T follicular helper cell (primary cell): ENCODE measurements around the gene CFAP210.

ENCODE experiments used
- DNase-seq: peaks from one replicate; pipeline ENCODE4 v3.0.0-alpha.2; 2020; ENCODE audit warnings: low read depth

The CFAP210 gene

DNA sequence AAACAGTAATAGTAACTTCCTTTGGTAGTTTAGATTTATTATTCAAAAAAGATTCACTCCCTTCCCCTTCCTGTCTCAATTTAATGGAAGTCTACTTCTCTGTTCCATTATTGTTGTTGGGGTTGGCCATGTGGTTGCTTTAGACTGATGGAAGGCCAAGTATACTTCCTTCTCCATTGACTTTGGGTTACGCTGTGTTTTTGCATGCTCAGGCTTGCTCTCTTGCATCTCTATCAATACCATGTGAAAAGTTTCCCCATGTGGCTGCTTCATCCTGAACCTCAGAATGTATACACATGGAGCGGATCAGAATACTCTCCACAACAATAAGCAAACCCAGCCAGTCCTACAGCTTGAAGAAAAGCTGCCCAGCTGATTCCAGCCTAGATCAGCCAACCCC lies 20.3 kb downstream of the CFAP210 start:
- no peak for DNase-seq

DNA sequence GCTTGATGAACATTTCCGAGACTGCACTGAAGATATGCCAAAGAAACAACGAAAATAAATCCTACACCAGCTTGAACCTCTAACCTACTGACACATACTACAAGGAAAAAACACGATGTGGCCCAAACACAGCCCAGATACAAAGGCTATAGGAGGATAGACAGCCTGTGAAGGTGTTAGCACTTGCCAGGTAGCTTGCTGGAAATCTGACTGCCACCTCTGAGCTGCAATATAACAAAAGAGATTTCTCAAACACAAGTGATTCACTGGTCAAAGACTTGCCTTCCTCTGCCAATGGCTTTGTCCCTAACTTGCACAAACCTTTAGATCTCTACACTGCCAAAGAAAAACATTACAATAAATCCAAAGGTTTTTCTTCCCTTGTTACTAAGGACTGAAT lies 21.1 kb downstream of the CFAP210 start:
- no peak for DNase-seq

DNA sequence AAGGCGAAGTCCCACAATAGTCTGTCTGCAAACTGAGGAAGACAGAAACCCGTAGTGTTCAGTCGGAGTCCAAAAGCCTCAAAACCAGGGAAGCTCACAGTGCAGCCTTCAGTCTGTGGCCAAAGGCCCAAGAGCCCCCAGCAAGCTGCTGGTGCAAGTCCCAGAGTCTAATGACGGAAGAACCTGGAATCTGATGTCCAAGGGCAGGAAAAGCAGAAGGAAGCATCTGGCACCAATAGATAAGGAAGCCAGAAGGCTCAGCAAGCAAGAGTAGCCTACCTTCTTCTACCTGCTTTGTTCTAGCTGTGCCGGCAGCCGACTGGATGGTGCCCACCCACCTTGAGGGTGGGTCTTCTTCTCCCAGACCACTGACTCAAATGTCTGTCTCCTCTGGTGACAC lies 21.8 kb downstream of the CFAP210 start:
- no peak for DNase-seq

DNA sequence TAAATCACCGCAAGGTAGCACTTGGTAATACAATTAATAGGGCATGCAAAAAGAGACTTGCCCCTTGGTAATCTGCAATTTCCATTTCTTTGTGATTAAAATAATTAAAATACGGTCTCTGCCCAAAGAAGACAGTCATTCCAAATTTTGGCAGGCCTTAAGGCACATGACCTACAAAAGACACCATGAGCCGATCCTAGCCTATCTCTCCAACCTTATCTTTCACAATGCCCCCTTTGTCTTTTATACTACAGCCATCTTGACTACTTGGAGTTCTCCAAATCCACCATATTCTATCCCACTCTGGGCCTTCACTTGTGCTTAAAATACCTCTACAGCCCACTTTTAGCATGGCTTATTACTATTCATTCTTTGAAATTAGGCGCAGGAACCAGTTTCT lies 23.3 kb downstream of the CFAP210 start:
- no peak for DNase-seq

DNA sequence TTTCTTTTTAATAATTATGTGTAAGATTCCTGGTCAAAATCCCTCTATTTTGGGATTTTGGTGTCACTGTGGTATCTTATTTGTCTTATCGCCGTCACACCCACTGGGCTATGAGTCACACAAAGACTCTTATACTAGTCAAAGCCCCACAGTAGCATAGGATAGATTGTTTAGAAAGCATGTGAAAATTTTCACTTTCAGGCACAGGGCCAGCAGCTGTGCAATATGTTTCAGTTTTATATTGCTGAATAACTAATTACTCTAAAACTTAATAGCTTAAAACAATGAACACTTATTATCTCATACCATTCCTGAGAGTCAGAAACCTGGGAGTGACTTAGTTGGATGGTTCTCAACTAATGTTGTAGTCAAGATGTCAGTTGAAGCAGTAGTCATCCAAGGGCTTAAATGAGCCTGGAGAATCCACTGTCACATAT lies 24.0 kb downstream of the CFAP210 start:
- no peak for DNase-seq

DNA sequence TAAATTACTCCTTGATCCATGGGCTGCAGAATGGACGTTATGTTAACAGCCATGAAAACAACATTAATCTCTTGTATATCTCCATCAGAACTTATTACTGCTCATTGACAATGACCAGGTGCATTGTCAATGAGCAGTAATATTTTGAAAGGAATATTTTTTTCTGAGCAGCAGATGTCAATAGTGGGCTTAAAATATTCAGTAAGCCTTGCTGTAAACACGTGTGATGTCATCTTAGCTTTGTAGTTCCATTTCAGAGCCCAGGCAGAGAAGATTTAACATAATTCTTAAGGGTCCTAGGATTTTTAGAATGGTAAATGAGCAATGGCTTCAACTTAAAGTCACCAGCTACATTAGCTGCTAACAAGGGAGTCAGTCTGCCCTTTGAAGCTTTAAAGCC lies 26.6 kb downstream of the CFAP210 start:
- no peak for DNase-seq

DNA sequence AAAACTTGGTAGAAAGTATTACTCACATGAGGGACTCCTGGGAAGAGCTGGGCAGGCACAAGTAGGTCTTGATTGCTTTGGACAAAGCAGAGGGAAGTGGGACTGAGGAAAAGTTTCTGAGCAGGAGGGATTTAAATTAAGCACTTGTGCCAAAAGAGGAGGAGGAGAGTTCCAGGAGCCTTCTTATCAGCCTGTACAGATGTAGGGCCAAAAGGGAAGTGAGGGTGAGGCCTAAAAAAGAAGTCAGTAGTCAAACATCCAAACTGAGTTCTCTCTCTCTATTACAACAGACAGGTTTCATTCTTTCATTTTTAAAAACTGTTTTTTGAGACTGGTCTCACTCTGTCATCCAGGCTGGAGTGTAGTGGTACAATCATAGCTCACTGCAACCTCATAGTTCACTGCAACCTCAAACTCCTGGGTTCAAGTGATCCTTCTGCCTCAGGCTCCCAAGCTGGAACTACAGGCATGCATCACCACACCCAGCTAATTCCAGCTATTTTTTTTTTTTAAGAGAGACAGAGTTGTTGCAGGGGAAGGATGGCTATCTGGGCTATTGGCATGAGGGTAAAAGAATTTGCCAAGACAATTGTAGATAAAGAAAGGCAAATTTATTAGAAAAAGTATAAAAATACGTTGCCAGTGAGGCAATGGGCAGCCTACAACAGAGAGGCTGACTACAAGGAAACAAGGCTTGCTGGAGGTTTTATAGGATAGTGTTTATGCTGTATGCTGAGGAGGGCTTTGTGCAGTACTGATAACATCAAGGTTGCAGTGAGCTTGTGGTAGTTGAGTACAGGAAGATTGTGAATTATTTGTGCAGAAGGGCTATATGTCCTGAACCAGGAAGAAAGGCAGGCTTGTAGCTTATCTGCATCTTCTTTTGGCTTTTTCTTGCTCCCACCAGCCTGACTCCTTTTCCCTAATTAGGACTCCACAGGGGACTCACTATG lies 29.0 kb downstream of the CFAP210 start:
- DNase-seq = no peak

DNA sequence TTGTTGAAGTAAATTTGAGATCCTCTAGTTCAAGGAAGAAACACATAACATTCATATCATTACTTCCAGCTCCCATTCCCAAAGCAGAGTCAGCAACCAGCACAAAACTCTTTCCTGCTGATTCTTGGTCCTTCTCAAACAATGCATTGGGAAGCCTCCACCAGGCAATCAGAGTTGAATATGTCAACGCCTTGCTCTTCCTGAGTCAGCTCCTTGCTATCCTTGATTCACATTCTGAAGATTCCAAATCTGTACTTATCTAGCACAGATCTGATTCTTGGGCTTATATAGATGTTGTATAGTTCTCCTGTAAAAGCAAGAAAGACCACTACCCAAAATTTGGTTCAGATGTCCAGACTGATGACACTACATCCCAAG lies 29.6 kb downstream of the CFAP210 start:
- no peak for DNase-seq

DNA sequence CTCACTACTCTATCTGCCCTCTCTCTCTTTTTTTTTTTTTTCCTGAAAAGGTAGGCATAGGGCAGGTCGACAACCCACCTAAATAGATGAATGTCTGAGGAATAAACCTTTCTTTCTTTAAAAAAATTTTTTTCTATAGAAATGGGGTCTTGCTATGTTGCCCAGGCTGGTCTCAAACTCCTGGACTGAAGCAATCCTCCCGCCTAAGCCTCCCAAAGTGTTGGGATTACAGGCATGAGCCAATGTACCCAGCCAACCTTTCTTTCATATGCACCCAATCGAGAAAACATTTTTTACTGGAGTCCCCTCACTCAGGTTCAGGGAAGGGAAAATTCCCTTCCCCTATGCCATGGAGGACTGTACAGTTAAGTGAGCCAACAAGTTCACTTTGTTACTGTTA lies 31.0 kb downstream of the CFAP210 start:
- DNase-seq = no peak

DNA sequence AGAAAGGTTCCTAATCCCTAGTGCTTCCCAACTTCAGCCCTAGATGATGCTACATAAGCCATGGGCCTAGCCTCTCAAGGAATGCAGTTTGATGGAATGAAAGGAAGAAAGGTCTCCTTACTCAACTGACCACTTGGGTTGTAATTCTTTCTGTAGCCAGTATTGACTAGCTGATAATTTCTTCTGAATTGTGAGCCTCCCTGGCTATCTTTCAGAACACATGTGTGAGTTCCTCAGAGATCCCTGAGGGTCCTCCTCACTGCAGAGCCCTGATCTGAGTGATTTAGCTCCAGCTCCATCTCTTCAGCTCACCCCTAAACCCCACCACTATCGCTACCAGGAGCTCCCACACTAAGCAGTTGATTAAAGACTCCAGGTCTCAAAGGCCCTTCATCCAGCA lies 31.5 kb downstream of the CFAP210 start:
- no peak for DNase-seq

DNA sequence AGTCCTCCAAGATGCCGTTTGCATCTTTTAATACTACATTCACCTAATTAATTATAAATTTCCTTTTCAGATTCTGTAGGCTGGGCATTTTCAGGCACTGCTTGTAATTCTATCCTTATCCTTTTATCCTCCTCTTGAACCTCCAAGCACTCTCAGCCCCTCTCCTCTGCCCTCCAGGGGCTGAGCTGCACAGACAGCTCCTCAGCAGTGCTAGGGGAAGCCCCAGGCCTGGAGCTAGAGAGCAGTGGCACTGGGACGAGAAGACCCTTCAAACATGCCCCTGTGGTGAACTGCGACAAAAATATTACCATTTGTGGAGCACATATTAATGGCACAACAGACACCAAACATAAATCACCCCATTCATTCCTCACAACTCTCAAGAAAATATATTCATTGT lies 32.9 kb downstream of the CFAP210 start:
- DNase-seq = no peak

DNA sequence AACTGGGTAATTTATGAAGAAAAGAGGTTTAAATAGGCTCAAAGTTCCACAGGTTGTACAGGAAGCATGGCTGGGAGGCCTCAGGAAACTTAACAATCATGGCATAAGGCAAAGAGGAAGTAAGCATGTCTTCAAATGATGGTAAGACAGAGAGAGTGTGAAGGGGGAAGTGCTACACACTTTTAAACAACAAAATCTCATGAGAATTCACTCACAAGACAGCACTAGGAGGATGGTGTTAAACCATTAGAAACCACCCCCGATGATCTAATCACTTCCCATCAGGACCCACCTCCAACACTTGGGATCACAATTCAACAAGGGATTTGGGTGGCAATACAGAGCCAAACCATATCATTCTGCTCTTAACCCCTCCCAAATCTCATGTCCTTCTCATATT lies 34.9 kb downstream of the CFAP210 start:
- no peak for DNase-seq

DNA sequence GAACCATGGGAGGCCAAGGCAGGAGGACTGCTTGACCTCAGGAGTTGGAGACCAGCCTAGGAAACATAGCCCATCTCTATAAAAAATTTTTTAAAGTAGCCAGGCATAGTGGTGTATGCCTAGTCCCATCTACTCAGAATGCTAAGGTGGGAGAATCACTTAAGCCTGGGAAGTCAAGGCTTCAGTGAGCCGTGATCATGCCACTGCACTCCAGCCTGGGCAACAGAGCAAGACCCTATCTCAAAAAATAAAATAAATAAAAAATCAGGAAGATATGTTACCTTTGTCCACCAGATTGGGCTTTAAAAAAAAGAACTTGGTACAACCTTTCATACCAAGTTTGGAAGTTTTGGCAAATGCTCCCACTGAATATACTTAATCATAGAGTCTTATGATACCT lies 35.3 kb downstream of the CFAP210 start:
- no peak for DNase-seq

DNA sequence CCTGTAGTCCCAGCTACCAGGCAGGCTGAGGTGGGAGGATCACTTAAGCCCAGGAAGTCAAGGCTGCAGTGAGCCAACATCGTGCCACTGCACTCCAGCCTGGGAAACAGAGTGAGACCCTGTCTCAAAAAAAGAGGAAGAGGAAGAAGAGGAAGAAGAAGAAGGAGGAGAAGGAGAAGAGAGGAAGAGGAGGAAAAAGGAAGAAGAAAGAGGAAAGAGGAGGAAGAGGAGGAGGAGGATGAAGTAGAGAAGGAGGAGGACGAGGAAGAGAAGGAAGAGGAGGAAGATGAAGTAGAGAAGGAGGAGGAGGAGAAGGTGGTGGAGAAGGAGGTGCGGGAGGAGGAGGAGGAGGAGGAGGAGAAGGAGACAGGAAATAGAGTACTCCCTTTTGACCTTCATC lies 38.0 kb downstream of the CFAP210 start:
- no peak for DNase-seq

DNA sequence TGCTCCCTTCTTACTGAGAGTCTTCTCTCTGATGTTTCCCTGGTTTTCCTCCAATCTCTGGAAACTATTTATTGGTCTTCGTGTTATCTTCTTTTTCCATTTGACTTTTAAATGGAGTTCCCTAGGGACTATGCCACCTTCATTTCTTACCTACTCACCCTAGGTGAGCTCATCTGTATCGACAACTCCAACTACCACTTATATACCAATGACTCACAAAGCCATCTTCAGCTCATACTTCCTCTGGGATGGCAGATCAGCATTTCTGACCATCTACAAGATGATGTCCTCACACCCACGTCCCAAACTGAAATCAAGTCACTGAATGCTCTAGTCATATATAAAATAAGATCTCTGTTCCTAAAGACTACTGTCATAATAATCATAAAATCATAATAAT lies 40.6 kb downstream of the CFAP210 start:
- DNase-seq = no peak

DNA sequence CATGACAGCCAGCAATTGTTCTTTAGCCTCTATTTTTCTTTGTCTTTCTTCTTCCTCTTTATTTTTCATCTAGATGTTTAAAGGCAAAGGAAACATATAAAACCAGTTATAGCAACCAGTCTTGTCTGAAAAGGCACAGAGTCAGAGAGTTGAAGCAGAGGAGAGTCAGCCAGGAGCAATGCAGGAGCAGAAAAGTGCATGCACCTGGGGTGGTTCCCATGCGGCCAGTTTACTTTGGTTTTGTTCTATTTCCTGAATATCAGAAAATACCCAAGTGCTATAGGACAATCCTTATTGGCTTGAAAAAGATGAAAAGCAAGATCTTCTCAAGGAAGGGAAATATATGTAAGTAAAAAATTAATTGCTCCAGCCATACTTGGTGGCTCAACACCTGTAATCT lies 44.9 kb downstream of the CFAP210 start:
- no peak for DNase-seq

DNA sequence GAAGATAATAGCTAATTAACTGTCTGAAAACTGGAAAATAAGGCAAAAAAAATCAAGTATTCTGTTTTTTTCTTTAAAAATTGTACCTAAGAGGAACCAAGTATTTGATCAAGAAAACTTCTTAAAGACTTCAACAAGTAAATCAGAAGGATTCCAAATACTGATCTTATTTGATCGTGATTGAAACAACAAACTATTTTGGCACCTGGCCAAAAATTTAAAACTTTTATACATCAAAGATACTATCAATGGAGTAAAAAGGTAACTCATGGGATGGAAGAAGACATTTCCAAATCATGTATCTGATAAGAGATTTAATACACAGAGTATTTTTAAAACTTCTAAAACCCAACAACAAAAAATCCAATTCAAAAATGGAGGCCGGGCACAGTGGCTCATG lies 46.7 kb downstream of the CFAP210 start:
- no peak for DNase-seq

DNA sequence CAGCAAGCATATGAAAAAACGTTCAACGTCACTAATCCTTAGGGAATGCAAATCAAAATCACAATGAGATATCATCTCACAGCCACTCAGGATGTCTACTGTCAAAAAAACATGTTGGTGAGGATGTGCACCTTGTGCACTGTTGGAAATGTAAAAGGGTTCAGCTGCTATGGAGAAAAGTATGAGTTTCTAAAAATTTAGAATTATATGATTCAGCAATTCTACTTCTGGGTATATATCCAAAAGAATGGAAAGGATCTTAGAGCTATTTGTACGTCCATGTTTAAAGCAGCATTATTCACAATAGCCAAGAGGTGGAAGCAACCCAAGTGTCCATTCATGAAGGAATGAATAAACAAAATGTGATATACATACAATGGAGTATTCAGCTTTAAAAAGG lies 50.0 kb downstream of the CFAP210 start:
- DNase-seq = no peak

DNA sequence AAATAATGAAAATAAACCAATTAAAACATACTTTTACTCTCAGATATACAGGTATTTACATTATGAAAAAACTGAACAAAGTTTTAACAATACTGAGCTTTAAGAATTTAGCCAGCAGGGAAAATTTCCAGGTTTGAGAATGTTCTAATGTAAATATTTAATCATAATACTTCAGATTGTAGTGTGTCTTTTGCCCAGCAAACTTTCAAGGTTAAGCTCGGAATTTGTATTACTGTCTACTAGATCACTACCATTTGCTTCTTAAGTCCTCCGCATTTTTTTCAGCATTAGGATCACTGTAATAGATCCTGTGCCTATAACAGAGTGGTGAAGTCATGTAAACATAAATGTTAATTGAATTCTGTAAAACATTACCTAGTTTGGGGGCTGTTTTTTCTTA lies 52.7 kb downstream of the CFAP210 start:
- no peak for DNase-seq

DNA sequence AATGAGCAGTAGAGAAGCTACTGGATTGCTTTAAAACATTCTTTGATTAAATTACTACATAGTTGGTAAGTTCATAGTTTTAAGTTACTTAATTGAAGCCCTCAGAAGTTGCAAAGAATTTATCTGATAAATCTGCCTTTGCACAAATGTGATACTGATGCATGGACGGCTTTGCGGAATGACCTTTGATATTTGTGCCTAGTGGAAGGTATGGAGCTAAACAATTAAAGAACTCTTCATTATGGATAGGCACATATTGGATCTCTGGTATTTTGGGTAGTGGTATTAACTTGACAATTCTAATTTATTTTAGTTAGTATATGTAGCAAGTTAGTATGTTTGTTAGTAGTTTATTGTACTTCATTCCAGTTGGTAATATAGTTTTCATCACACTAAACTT lies 54.1 kb downstream of the CFAP210 start:
- DNase-seq = no peak

DNA sequence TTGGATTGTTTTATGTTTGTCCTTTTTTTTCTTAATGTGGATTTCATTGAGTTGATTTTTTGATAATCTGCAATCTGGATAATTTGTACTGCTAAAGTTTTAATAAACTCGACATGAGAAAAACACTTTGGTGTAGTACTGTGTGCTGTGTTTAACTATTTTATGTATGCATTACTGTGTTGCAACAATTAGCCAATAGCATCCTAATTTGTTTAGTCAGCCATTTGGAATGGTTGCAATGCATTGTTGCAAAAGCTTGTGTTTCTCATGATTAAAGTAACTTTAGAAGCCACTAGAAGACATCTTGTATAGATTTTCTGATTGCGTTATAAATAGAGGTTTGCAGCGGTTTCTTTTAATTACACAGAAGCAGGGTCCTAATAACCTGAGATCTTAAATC lies 56.6 kb downstream of the CFAP210 start:
- DNase-seq = no peak

DNA sequence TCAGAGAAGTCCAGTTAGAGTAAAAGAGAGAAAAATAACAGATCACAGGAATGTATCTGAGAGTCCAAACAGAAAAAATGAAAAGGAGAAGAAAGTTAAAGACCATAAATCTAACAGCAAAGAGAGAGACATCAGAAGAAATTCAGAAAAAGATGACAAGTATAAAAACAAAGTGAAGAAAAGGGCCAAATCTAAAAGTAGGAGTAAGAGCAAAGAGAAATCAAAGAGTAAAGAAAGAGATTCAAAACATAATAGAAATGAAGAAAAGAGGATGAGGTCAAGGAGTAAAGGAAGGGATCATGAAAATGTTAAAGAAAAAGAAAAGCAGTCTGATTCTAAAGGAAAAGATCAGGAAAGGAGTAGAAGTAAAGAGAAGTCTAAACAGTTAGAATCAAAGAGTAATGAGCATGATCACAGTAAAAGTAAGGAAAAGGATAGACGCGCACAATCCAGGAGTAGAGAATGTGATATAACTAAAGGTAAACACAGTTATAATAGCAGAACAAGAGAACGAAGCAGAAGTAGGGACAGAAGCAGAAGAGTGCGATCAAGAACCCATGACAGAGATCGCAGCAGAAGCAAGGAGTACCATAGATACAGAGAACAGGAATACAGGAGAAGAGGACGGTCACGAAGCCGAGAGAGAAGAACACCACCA lies 57.6 kb downstream of the CFAP210 start:
- no peak for DNase-seq

DNA sequence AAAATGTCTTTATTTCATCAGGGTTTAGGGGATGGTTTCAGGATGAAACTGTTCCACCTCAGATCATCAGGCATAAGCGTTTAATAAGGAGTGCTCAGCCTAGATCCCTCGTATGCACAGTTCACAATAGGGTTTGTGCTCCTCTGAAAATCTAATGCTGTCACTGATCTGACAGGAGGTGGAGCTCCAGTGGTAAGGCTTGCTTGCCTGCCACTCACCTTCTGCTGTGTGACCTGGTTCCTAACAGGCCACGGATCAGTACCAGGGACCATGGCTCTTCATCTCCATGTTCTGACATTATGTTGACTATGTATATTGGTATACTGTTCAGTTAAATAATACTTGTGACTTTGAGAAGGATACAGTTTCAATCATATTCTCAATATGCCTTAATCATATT lies 68.4 kb downstream of the CFAP210 start:
- DNase-seq = no peak

DNA sequence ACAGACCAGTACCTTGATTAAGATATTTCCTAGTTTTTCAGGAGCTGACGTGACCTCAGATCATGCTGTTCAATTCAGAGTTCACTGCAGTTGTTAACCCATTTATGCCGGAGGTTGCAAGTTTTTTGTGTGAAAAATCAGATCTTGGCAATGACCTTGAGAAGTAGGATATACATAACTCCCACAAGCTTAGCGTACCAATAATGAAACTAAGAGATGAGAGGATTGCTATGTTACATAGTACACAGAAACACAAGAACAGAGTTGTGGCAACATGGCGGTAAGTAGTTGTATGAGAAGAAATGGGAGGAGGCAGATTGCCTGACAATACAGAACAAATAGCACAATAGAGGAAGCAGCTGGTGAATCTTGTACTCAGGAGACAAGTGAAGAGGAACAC lies 71.0 kb downstream of the CFAP210 start:
- no peak for DNase-seq
